ENCODE data around the gene CCT6A.
A peak's percentile ranks its signal among the peaks of the same experiment; 100 is the strongest.
"Not testable (repeated sequence)": the region's sequence is repeated elsewhere in the genome, so short reads cannot be mapped to it uniquely, and the experiment has no call there.

The CCT6A gene

GRCh38 chr7:56053379-56053778 lies 1.8 kb downstream of the CCT6A start:
- DNase-seq = no peak

- DNase-seq = no peak
These were observed 2.4 kb downstream of the CCT6A start for GRCh38 chr7:56053993-56054392.

DNA sequence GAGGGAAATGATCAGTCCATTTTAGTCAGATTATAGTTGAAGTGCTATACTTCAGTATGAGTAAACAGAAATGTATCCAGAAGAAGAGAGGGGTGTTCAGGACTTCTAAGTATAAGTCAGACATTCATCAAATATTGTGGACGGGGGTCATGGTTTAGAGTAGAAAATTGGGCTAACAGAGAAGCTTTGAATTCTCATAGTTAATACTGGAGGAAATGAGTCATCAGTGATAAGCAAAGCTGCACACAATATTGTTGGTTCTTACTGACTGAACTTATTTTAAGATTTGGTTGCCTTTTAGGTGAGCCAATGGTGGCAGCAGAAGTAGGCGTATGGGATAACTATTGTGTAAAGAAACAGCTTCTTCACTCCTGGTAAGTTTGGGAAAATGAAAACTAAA lies 10.8 kb downstream of the CCT6A start:
- peak; percentile 72 for DNase-seq

DNA sequence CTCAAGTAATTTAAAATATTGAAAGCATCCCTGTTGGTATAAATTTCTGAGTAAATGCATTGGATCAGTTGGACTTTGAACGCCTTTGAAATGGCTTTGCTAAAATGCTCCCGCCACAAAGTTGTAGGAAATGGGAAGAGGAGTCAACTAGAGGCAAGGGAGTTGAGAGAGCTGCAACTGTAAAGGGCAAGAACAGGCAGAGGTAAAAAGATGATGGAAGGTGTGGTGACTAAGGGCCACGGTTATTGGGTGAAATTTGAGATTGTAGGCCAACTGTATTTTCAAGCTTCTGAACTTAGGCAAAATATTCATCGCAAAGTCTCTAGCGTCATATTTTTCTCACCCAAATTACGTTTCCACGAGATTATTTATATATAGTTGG lies 11.9 kb downstream of the CCT6A start:
- no peak for DNase-seq

- peak; percentile 84 for DNase-seq
These were observed 12.5 kb downstream of the CCT6A start, which contains the start of gene SUMF2 for GRCh38 chr7:56063882-56064625. TSS of gene SUMF2 (plus strand) at chr7:56064286. CDS start at chr7:56064312, 26 bp downstream.

DNA sequence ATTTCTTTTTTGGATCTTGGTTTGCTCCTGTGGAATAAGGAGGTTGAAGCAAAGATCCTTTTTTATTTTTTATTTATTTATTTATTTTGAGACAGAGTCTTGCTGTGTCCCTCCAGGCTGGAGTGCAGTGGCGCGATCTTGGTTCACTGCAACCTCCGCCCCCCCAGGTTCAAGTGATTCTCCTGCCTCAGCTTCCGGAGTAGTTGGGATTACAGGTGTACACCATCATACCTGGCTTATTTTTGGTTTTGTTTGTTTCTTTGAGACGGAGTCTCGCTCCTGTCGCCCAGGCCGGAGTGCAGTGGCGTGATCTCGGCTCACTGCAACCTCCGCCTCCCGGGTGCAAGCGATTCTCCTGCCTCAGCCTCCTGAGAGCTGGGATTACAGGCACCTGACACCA lies 14.8 kb downstream of the CCT6A start:
- not testable (repeated sequence) for DNase-seq

DNA sequence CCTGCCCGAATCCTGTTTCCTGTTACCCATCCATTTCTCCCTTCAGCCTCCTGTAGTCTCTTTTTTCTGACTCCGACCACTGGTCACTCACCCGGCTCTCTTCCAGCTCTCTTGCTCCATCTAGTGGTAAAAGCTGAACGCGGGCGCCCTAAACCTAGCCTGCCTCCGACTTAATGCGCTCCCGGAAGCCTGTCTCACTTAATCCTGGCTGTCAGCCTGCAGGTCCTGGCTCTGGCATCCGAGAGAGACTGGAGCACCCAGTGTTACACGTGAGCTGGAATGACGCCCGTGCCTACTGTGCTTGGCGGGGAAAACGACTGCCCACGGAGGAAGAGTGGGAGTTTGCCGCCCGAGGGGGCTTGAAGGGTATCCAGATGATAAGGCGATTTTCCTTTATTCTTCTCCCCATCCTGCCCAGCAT lies 22.8 kb downstream of the CCT6A start:
- DNase-seq = peak; percentile 73

- no peak for DNase-seq
These were observed 26.1 kb downstream of the CCT6A start for GRCh38 chr7:56077681-56078080.

GRCh38 chr7:56078196-56078595 lies 26.6 kb downstream of the CCT6A start:
- no peak for DNase-seq

GRCh38 chr7:56079450-56080185 lies 28.1 kb downstream of the CCT6A start:
- peak; percentile 23 for DNase-seq

DNA sequence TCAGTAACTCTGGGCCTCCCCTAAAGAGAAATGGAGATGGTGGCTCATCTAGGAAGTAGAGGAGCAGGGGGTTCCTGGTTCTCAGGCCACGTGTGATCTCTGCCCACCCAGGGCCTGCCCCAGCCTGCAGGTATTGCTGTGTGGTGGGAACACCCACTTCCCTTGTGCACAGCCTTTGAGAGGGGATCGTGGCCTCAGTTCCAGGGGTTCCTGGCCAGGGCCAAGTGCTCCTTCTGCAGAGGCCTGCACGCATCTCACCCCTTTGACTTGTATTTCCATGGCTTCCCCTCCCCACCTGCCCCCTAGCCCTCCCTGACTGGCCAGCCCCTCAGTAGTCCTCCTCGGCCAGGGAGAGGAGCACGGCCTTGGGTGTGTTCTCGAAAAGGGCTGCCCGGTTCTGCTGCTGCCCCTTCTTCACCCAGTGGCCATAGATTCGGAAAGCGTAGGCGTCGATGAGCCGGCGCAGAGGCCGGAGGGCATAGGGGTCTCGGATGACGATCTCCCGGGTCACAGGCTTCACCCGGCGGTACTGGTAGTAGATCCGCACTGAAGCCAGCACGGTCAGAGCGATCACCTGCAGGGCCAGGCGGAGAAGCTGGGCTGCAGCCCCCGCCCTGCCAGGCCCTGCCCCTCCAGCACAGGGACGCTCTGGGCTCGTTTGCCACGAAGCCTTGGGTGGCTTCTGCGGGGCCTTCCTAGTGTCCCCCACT lies 29.3 kb downstream of the CCT6A start:
- not testable (repeated sequence) for DNase-seq

DNA sequence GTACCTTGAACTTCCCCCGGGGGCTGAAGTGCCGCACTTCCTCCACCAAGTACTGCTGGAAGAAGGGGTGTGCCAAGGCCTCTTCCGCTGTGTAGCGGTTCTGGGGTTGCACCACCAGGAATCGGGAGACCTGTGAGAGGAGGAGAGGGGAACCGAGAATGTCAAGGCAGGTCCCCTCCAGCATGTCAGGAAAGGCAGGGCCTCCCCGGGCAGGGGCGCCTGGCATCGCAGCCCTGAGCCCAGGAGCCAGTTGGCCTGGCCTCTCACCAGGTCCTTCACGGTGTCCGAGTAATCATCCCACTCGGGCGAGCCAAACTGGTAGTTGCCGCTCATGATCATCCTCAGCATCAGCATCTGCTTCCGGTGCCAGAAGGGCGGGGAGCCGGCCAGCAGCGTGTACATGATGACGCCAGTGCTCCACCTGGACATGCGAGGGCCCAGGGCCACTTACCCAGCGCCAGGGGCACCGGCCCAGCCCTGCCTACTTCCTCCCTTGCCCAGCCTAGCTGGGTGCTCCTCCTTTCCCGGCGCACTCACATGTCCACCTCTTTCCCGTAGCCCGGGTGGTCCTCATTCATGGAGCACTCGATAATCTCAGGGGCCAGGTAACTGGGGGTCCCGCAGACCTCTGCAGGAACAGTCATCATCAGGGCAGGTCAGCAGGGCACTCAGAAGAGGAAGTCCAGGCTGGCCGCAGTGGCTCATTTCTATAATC lies 30.2 kb downstream of the CCT6A start:
- no peak for DNase-seq

DNA sequence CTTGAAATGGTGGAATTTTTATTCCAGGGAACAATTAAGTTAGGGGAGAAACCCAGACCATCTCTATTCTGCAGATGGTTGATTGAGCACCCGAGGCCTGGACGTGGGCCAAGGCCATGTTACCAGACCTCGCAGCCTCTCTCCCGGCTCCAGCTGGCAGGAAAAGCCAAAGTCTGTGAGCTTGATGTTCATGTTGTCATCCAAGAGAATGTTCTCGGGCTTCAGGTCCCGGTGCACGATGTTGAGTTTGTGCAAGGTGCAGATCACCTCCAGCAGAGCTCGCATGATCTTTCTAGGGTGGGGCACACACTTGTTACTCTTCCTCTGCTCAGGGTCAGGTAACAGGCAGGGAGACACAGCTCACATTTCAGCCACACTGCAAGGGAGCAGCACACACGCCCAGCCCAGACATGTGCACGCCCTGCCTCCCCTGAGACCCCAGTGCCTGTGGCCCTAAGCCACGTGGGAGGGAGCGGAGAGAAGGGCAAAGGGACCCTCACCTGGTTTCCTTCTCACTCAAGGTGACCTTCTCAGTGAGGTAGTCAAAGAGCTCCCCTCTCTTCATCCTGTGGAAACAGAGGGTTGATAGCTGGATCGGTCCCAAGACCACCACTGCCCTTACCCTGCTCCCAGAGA lies 31.7 kb downstream of the CCT6A start:
- no peak for DNase-seq

DNA sequence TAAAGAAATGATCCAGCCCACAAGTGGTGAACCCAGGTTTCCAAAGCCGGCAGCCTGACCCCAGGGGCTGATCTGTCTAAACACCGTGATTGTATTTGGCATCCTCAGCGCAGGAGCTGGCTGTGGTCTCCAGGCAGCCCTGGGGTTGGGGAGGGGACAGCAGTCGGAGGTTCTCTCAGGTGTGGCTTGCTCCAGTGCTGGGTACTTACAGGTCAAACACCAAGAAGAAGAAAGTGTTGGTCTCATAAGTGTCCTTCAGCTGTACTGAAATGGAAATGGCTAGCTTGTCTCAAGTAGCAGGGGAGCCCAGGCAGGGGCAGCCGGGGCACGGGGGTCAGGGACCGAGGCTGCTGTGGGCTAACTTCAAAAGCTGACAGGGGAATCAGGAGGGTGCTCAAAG lies 35.2 kb downstream of the CCT6A start:
- no peak for DNase-seq

DNA sequence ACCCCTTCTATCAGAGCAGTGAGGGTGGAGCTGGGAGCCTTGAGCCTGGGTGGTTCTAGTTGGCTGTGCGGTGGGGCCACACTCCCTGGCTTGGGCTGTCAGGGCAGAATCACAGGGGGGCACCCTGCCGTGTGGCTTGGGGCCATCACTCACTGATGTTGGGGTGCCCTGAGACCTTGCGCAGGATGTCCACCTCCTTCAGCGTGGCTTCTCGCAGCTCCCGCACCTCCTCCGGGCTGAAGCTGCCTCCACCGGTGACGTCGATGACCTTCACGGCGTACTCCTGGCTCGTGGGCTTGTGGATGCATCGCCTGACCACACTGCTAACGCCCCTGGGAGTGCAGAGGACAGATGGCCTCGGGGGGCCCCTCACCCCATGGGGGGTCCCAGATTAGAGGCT lies 35.9 kb downstream of the CCT6A start:
- DNase-seq = no peak

DNA sequence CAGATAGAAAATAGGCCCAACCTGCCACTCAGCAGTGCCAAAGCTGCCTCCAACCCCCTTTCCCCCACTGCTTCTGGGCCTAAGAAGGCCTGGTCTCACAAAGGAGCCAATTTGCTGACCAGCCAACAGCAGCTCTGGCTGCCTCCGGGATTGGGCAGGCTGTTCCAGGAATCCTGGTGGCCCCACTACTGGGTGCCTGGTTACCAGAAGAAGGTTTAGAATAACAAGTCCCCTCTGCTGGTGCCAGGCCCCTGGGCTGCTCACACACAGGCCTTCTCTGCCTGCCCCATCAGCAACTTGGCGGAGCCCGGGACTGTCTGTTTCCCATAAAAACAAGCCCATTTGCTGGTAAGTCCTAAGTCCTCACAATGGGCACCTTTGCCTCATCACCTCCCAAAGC lies 40.0 kb downstream of the CCT6A start:
- DNase-seq = no peak

GRCh38 chr7:56092388-56092787 lies 40.8 kb downstream of the CCT6A start:
- not testable (repeated sequence) for DNase-seq

DNA sequence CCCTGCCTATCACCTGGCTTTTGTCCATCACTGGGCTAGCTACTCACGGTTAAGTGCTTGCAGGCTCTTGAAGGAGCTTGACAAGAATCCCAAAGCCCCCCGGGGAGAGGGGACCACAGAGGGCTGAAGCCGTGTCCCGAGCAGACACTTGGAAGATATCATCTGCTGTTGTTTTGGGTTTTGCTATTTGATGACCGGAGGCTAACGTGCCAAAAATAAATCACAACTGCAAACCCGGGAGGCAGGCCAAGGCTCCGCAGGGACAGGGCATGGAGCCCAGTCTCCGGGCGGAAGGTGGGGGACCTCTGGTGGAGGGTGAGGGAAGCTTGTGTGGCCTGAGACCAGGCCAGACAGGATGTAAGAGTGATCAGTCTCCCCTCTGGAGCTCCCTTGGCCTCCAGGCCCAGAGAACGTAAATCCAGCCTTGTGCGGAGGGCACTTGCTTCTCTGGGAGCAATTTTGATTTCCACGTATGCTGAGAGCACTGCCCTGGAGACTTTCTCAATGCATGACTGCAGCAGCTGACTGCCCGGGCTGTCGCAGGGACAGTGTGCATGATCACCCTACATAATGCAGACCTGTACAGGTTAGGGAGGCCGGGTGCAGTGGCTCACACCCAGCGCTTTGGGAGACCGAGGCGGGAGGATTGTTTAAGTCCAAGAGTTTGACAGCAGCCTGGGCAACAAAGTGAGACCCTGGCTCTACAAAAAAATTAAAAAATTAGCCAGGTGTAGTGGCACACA lies 41.4 kb downstream of the CCT6A start, which contains the start of gene PHKG1:
Gene PHKG1, minus strand, starts transcription at position 164 of the 743 bp plus-strand sequence. CDS start 4,011 bp downstream, outside the sequence.
- peak; percentile 68 for DNase-seq

DNA sequence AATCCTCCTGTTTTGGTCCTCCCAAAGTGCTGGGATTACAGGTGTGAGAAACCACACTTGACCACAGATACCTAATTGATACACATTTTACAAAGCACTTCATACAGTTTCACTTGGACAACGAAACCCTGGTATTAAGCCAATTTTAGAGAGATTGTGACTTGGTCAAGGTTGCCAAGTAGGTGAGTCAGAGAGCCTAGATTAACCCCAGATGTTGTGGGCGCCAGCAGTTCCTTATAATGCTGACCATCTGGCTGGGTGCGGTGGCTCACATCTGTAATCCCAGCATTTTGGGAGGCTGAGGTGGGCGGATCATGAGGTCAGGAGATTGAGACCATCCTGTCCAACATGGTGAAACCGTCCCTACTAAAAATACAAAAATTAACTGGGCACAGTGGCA lies 46.1 kb downstream of the CCT6A start:
- DNase-seq = peak; percentile 82

- DNase-seq = not testable (repeated sequence)
These were observed 46.8 kb downstream of the CCT6A start for GRCh38 chr7:56098187-56099008.

GRCh38 chr7:56099653-56100052 lies 48.1 kb downstream of the CCT6A start:
- no peak for DNase-seq
